OCI-M2 (cell line): ENCODE measurements around the gene GLIS1.

Experiments
- DNase-seq: peaks from one replicate; lab custom pipeline; 2025; ENCODE audit not compliant: unreplicated experiment; lab: John Stamatoyannopoulos, UW

Gene GLIS1

GRCh38 chr1:53639996-53640700 lies 98.8 kb downstream of the GLIS1 start:
- no peak for DNase-seq

GRCh38 chr1:53639251-53639763 lies 99.7 kb downstream of the GLIS1 start:
- DNase-seq, result no peak

- DNase-seq, result no peak
Measured at GRCh38 chr1:53638360-53639035, 100.5 kb downstream of the GLIS1 start.

- no peak for DNase-seq
Measured at GRCh38 chr1:53637511-53638359, 101.2 kb downstream of the GLIS1 start.

GRCh38 chr1:53636621-53637171 lies 102.3 kb downstream of the GLIS1 start:
- no peak for DNase-seq

- no peak for DNase-seq
Measured at GRCh38 chr1:53634571-53634979, 104.4 kb downstream of the GLIS1 start.

- DNase-seq, result no peak
Measured at GRCh38 chr1:53633073-53633704, 105.8 kb downstream of the GLIS1 start.

- no peak for DNase-seq
Measured at GRCh38 chr1:53631622-53632310, 107.2 kb downstream of the GLIS1 start.

- no peak for DNase-seq
Measured at GRCh38 chr1:53629101-53629691, 109.8 kb downstream of the GLIS1 start.

GRCh38 chr1:53628286-53628955 lies 110.5 kb downstream of the GLIS1 start:
- no peak for DNase-seq

- DNase-seq, result no peak
Measured at GRCh38 chr1:53627666-53628065, 111.3 kb downstream of the GLIS1 start.

GRCh38 chr1:53627031-53627430 lies 111.9 kb downstream of the GLIS1 start:
- no peak for DNase-seq

GRCh38 chr1:53626616-53627015 lies 112.3 kb downstream of the GLIS1 start:
- no peak for DNase-seq

GRCh38 chr1:53625766-53626520 lies 113.0 kb downstream of the GLIS1 start:
- no peak for DNase-seq

- no peak for DNase-seq
Measured at GRCh38 chr1:53625049-53625448, 113.9 kb downstream of the GLIS1 start.

- DNase-seq, result no peak
Measured at GRCh38 chr1:53622531-53622930, 116.4 kb downstream of the GLIS1 start.

GRCh38 chr1:53621144-53621543 lies 117.8 kb downstream of the GLIS1 start:
- DNase-seq, result no peak

- DNase-seq, result no peak
Measured at GRCh38 chr1:53620061-53620855, 118.7 kb downstream of the GLIS1 start.
